BLaER1 treated with 17β-estradiol and CSF1 and Interleukin-3, amounts not matched to agents 10 nM and 100 nM (cell line): ENCODE data around the gene SH2B3.

Source experiments
- H3K27ac ChIP-seq, 11 experiments: shearing (Covaris generic); formaldehyde crosslinking; 2 replicates each; pipeline ENCODE4 v1.8.1; 2022
- H3K27me3 ChIP-seq, 11 experiments: shearing (Covaris generic); formaldehyde crosslinking; 2 replicates each; pipeline ENCODE4 v1.8.1; 2022
- H3K36me3 ChIP-seq, 11 experiments: shearing (Covaris generic); formaldehyde crosslinking; 2 replicates each; pipeline ENCODE4 v1.8.1; 2022
- H3K4me1 ChIP-seq, 10 experiments: shearing (Covaris generic); formaldehyde crosslinking; 2 replicates each; pipeline ENCODE4 v1.8.1; 2022
- H3K4me2 ChIP-seq, 11 experiments: shearing (Covaris generic); formaldehyde crosslinking; 2 replicates each; pipeline ENCODE4 v1.8.1; 2022
- H3K4me3 ChIP-seq, 10 experiments: shearing (Covaris generic); formaldehyde crosslinking; 2 replicates each; pipeline ENCODE4 v1.8.1; 2022
- H3K9ac ChIP-seq, 11 experiments: shearing (Covaris generic); formaldehyde crosslinking; 2 replicates each; pipeline ENCODE4 v1.8.1; 2022
- H3K9me3 ChIP-seq, 11 experiments: shearing (Covaris generic); formaldehyde crosslinking; replicated peaks in 1 of 11; 2 replicates each; pipeline ENCODE4 v1.8.1; 2022
- H4K20me1 ChIP-seq, 11 experiments: shearing (Covaris generic); formaldehyde crosslinking; 2 replicates each; pipeline ENCODE4 v1.8.1; 2022
- Cebpa-rat ChIP-seq, 11 experiments: shearing (Covaris generic); IDR thresholded peaks; 2 replicates each; pipeline ENCODE4 v1.8.1; 2022

Gene SH2B3

GRCh38 chr12:111450676-111451075, 45.0 kb downstream of the SH2B3 start:
- H3K36me3 ChIP-seq = peaks cover 87 to 100% (median 97%) of the 10 kb centered on the region in 11 experiments
- peak overlapping the region in 8 of 11 experiments; percentile 3 to 47 (median 18); a peak in 10 of 22 replicates for H3K27ac ChIP-seq
- H3K27me3 ChIP-seq = no peaks in the 10 kb centered on the region
- no peak overlapping the region for H3K4me3 ChIP-seq
- no peak for TF ChIP-seq Cebpa-rat (IDR thresholded peaks at IDR 0.05)
- H4K20me1 ChIP-seq = peaks cover 42 to 98% (median 87%) of the 10 kb centered on the region in 11 experiments
- H3K9me3 ChIP-seq = no peaks in the 10 kb centered on the region
- peak overlapping the region in 7 of 11 experiments; percentile 12 to 62 (median 34); a peak in 9 of 22 replicates for H3K9ac ChIP-seq
- H3K4me1 ChIP-seq = peaks cover 46 to 69% (median 66%) of the 10 kb centered on the region in 10 experiments
- H3K4me2 ChIP-seq = peak overlapping the region in 5 of 11 experiments; percentile 11 to 43 (median 39); a peak in 7 of 22 replicates

- Histone ChIP-seq H3K36me3 (peaks cover 92 to 100% (median 97%) of the 10 kb centered on the region in 11 experiments), H4K20me1 (peaks cover 37 to 98% (median 86%) of the 10 kb centered on the region in 11 experiments), H3K9ac (peak overlapping the region in 5 of 11 experiments; percentile 12 to 62 (median 47); a peak in 6 of 22 replicates), H3K27me3 (no peaks in the 10 kb centered on the region), H3K9me3 (no peaks in the 10 kb centered on the region), H3K4me1 (peaks cover 40 to 67% (median 61%) of the 10 kb centered on the region in 10 experiments), H3K4me3 (no peak overlapping the region), H3K4me2 (peak overlapping the region in 7 of 11 experiments; percentile 8 to 43 (median 19); a peak in 5 of 22 replicates), H3K27ac (peak overlapping the region in 4 of 11 experiments; percentile 9 to 47 (median 26); a peak in 5 of 22 replicates)
- no peak for TF ChIP-seq Cebpa-rat (IDR thresholded peaks at IDR 0.05)
Measured at GRCh38 chr12:111451232-111451631, 45.5 kb downstream of the SH2B3 start.

- Histone ChIP-seq H4K20me1 (peaks cover 32 to 95% (median 81%) of the 10 kb centered on the region in 11 experiments), H3K4me3 (no peak overlapping the region), H3K9ac (no peak overlapping the region), H3K27me3 (no peaks in the 10 kb centered on the region), H3K9me3 (no peaks in the 10 kb centered on the region), H3K4me2 (peak overlapping the region in 6 of 11 experiments; percentile 8 to 39 (median 12); a peak in 4 of 22 replicates), H3K4me1 (peaks cover 35 to 62% (median 57%) of the 10 kb centered on the region in 10 experiments), H3K36me3 (peaks cover 92 to 100% (median 96%) of the 10 kb centered on the region in 11 experiments), H3K27ac (no peak overlapping the region)
- no peak for TF ChIP-seq Cebpa-rat (IDR thresholded peaks at IDR 0.05)
Measured at GRCh38 chr12:111451649-111452129, 46.0 kb downstream of the SH2B3 start.

- H3K36me3 ChIP-seq = peaks cover 92 to 100% (median 96%) of the 10 kb centered on the region in 11 experiments
- H3K27me3 ChIP-seq = no peaks in the 10 kb centered on the region
- peaks cover 22 to 95% (median 67%) of the 10 kb centered on the region in 11 experiments for H4K20me1 ChIP-seq
- H3K9ac ChIP-seq = peak overlapping the region in 3 of 11 experiments; percentile 8 to 37 (median 23); a peak in 1 of 22 replicates
- no peak overlapping the region for H3K27ac ChIP-seq
- H3K4me3 ChIP-seq = no peak overlapping the region
- TF ChIP-seq Cebpa-rat (IDR thresholded peaks at IDR 0.05) = no peak
- peak overlapping the region in 3 of 11 experiments; percentile 8 to 30 (median 13); a peak in 3 of 22 replicates for H3K4me2 ChIP-seq
- peaks cover 23 to 49% (median 43%) of the 10 kb centered on the region in 10 experiments for H3K4me1 ChIP-seq
- no peaks in the 10 kb centered on the region for H3K9me3 ChIP-seq
Measured at GRCh38 chr12:111453071-111453989, 47.6 kb downstream of the SH2B3 start.

- H3K4me3 ChIP-seq = no peak overlapping the region
- no peak for TF ChIP-seq Cebpa-rat (IDR thresholded peaks at IDR 0.05)
- no peak overlapping the region for H3K4me2 ChIP-seq
- H3K27me3 ChIP-seq = no peaks in the 10 kb centered on the region
- peaks cover 20 to 47% (median 36%) of the 10 kb centered on the region in 10 experiments for H3K4me1 ChIP-seq
- peaks cover 22 to 93% (median 57%) of the 10 kb centered on the region in 11 experiments; a peak in 21 of 22 replicates for H4K20me1 ChIP-seq
- H3K27ac ChIP-seq = 0 out of 22 replicates have a peak overlapping the region, but pooled peaks of 1 of the 11 experiments have one; percentile 12
- H3K9ac ChIP-seq = peak overlapping the region in 1 of 11 experiments; percentile 4; a peak in 1 of 22 replicates
- no peaks in the 10 kb centered on the region for H3K9me3 ChIP-seq
- peaks cover 92 to 100% (median 94%) of the 10 kb centered on the region in 11 experiments for H3K36me3 ChIP-seq
Measured at GRCh38 chr12:111454311-111454710, 48.6 kb downstream of the SH2B3 start.

GRCh38 chr12:111454716-111455447, 49.2 kb downstream of the SH2B3 start:
- Histone ChIP-seq H3K9me3 (no peaks in the 10 kb centered on the region), H3K4me2 (no peak overlapping the region), H3K4me1 (peaks cover 15 to 41% (median 31%) of the 10 kb centered on the region in 10 experiments), H3K9ac (peak overlapping the region in 1 of 11 experiments; percentile 4; a peak in 1 of 22 replicates), H3K4me3 (no peak overlapping the region), H4K20me1 (peaks cover 22 to 88% (median 51%) of the 10 kb centered on the region in 11 experiments; a peak in 21 of 22 replicates), H3K27ac (0 out of 22 replicates have a peak overlapping the region, but pooled peaks of 1 of the 11 experiments have one; percentile 12), H3K27me3 (no peaks in the 10 kb centered on the region), H3K36me3 (peaks cover 92 to 100% (median 94%) of the 10 kb centered on the region in 11 experiments)
- no peak for TF ChIP-seq Cebpa-rat (IDR thresholded peaks at IDR 0.05)

- Histone ChIP-seq H3K36me3 (peaks cover 89 to 99% (median 93%) of the 10 kb centered on the region in 11 experiments), H3K9me3 (no peaks in the 10 kb centered on the region), H4K20me1 (peaks cover 22 to 80% (median 43%) of the 10 kb centered on the region in 11 experiments; a peak in 21 of 22 replicates), H3K27ac (no peak overlapping the region; a peak in 1 of 22 replicates), H3K27me3 (no peaks in the 10 kb centered on the region), H3K9ac (peak overlapping the region in 1 of 11 experiments; percentile 45; a peak in 2 of 22 replicates), H3K4me2 (peak overlapping the region in 1 of 11 experiments; percentile 44; a peak in 2 of 22 replicates), H3K4me1 (peaks cover 11 to 33% (median 23%) of the 10 kb centered on the region in 10 experiments), H3K4me3 (no peak overlapping the region)
- no peak for TF ChIP-seq Cebpa-rat (IDR thresholded peaks at IDR 0.05)
Measured at GRCh38 chr12:111455448-111456320, 50.0 kb downstream of the SH2B3 start.
